BLaER1 treated with 17β-estradiol and CSF1 and Interleukin-3, amounts not matched to agents 10 nM and 100 nM (cell line): ENCODE measurements around the gene CARMIL3.

ENCODE experiments used
- H3K27ac ChIP-seq, 11 experiments: shearing (Covaris generic); formaldehyde crosslinking; 2 replicates each; pipeline ENCODE4 v1.8.1; 2022
- H3K27me3 ChIP-seq, 11 experiments: shearing (Covaris generic); formaldehyde crosslinking; 2 replicates each; pipeline ENCODE4 v1.8.1; 2022
- H3K36me3 ChIP-seq, 11 experiments: shearing (Covaris generic); formaldehyde crosslinking; 2 replicates each; pipeline ENCODE4 v1.8.1; 2022
- H3K4me1 ChIP-seq, 10 experiments: shearing (Covaris generic); formaldehyde crosslinking; 2 replicates each; pipeline ENCODE4 v1.8.1; 2022
- H3K4me2 ChIP-seq, 11 experiments: shearing (Covaris generic); formaldehyde crosslinking; 2 replicates each; pipeline ENCODE4 v1.8.1; 2022
- H3K4me3 ChIP-seq, 10 experiments: shearing (Covaris generic); formaldehyde crosslinking; 2 replicates each; pipeline ENCODE4 v1.8.1; 2022
- H3K9ac ChIP-seq, 11 experiments: shearing (Covaris generic); formaldehyde crosslinking; 2 replicates each; pipeline ENCODE4 v1.8.1; 2022
- H3K9me3 ChIP-seq, 11 experiments: shearing (Covaris generic); formaldehyde crosslinking; replicated peaks in 1 of 11; 2 replicates each; pipeline ENCODE4 v1.8.1; 2022
- H4K20me1 ChIP-seq, 11 experiments: shearing (Covaris generic); formaldehyde crosslinking; 2 replicates each; pipeline ENCODE4 v1.8.1; 2022
- Cebpa-rat ChIP-seq, 11 experiments: shearing (Covaris generic); IDR thresholded peaks; 2 replicates each; pipeline ENCODE4 v1.8.1; 2022

Gene CARMIL3

GRCh38 chr14:24080142-24080530, 28.3 kb downstream of the CARMIL3 start:
- TF ChIP-seq Cebpa-rat (IDR thresholded peaks at IDR 0.05), result no peak
- peaks cover 11 to 61% (median 46%) of the 10 kb centered on the region in 10 experiments; a peak in 19 of 20 replicates for H3K4me1 ChIP-seq
- H3K27ac ChIP-seq, result 0 out of 22 replicates have a peak overlapping the region, but pooled peaks of 1 of the 11 experiments have one; percentile 66
- H3K36me3 ChIP-seq, result no peaks in the 10 kb centered on the region
- peak overlapping the region in 1 of 10 experiments; percentile 68; a peak in 1 of 20 replicates for H3K4me3 ChIP-seq
- H3K9me3 ChIP-seq, result no peaks in the 10 kb centered on the region
- peaks cover 0 to 36% (median 13%) of the 10 kb centered on the region in 11 experiments; a peak in 12 of 22 replicates for H3K27me3 ChIP-seq
- peak overlapping the region in 10 of 11 experiments; percentile 95 to 100 (median 98); a peak in 20 of 22 replicates for H3K4me2 ChIP-seq
- H4K20me1 ChIP-seq, result peaks cover 0 to 9% (median 0%) of the 10 kb centered on the region in 11 experiments; a peak in 2 of 22 replicates
- H3K9ac ChIP-seq, result peak overlapping the region in 1 of 11 experiments; percentile 76; a peak in 3 of 22 replicates

GRCh38 chr14:24080888-24081738, 29.3 kb downstream of the CARMIL3 start:
- peaks cover 0 to 9% (median 0%) of the 10 kb centered on the region in 11 experiments; a peak in 2 of 22 replicates for H4K20me1 ChIP-seq
- TF ChIP-seq Cebpa-rat (IDR thresholded peaks at IDR 0.05), result no peak
- H3K4me3 ChIP-seq, result peak overlapping the region; percentile 64 to 79 (median 68)
- peak overlapping the region in 8 of 11 experiments; percentile 44 to 67 (median 62); a peak in 16 of 22 replicates for H3K27ac ChIP-seq
- no peaks in the 10 kb centered on the region for H3K36me3 ChIP-seq
- peaks cover 7 to 61% (median 43%) of the 10 kb centered on the region in 10 experiments; a peak in 19 of 20 replicates for H3K4me1 ChIP-seq
- H3K9ac ChIP-seq, result peak overlapping the region; percentile 54 to 81 (median 73); a peak in 21 of 22 replicates
- peaks cover 0 to 36% (median 13%) of the 10 kb centered on the region in 11 experiments; a peak in 12 of 22 replicates for H3K27me3 ChIP-seq
- H3K9me3 ChIP-seq, result no peaks in the 10 kb centered on the region
- H3K4me2 ChIP-seq, result peak overlapping the region; percentile 95 to 100 (median 98)

GRCh38 chr14:24081739-24082211, 30.0 kb downstream of the CARMIL3 start:
- H3K9me3 ChIP-seq, result no peaks in the 10 kb centered on the region
- peaks cover 0 to 9% (median 0%) of the 10 kb centered on the region in 11 experiments; a peak in 2 of 22 replicates for H4K20me1 ChIP-seq
- H3K4me2 ChIP-seq, result peak overlapping the region; percentile 95 to 100 (median 98)
- peaks cover 0 to 36% (median 13%) of the 10 kb centered on the region in 11 experiments; a peak in 12 of 22 replicates for H3K27me3 ChIP-seq
- H3K9ac ChIP-seq, result peak overlapping the region in 10 of 11 experiments; percentile 54 to 81 (median 74); a peak in 18 of 22 replicates
- H3K4me1 ChIP-seq, result peaks cover 7 to 61% (median 43%) of the 10 kb centered on the region in 10 experiments; a peak in 19 of 20 replicates
- peak overlapping the region in 4 of 11 experiments; percentile 52 to 67 (median 66); a peak in 4 of 22 replicates for H3K27ac ChIP-seq
- TF ChIP-seq Cebpa-rat (IDR thresholded peaks at IDR 0.05), result no peak
- peak overlapping the region; percentile 64 to 79 (median 68) for H3K4me3 ChIP-seq
- H3K36me3 ChIP-seq, result no peaks in the 10 kb centered on the region

- no peak overlapping the region for H3K4me3 ChIP-seq
- no peak overlapping the region for H3K27ac ChIP-seq
- no peaks in the 10 kb centered on the region for H3K36me3 ChIP-seq
- peaks cover 7 to 60% (median 43%) of the 10 kb centered on the region in 10 experiments; a peak in 19 of 20 replicates for H3K4me1 ChIP-seq
- no peak overlapping the region for H3K9ac ChIP-seq
- no peak for TF ChIP-seq Cebpa-rat (IDR thresholded peaks at IDR 0.05)
- peak overlapping the region in 7 of 11 experiments; percentile 95 to 100 (median 98); a peak in 9 of 22 replicates for H3K4me2 ChIP-seq
- H3K9me3 ChIP-seq, result no peaks in the 10 kb centered on the region
- peaks cover 0 to 9% (median 0%) of the 10 kb centered on the region in 11 experiments; a peak in 2 of 22 replicates for H4K20me1 ChIP-seq
- peaks cover 0 to 36% (median 13%) of the 10 kb centered on the region in 11 experiments; a peak in 12 of 22 replicates for H3K27me3 ChIP-seq
Observed at GRCh38 chr14:24082411-24083080, 30.7 kb downstream of the CARMIL3 start.

GRCh38 chr14:24083462-24083861, 31.7 kb downstream of the CARMIL3 start:
- no peak overlapping the region for H3K9ac ChIP-seq
- no peak overlapping the region for H3K27ac ChIP-seq
- H3K4me3 ChIP-seq, result no peak overlapping the region
- no peaks in the 10 kb centered on the region for H3K36me3 ChIP-seq
- H3K27me3 ChIP-seq, result peaks cover 0 to 36% (median 13%) of the 10 kb centered on the region in 11 experiments; a peak in 12 of 22 replicates
- TF ChIP-seq Cebpa-rat (IDR thresholded peaks at IDR 0.05), result no peak
- no peaks in the 10 kb centered on the region for H3K9me3 ChIP-seq
- H4K20me1 ChIP-seq, result peaks cover 0 to 9% (median 0%) of the 10 kb centered on the region in 11 experiments; a peak in 2 of 22 replicates
- H3K4me1 ChIP-seq, result peaks cover 7 to 51% (median 35%) of the 10 kb centered on the region in 10 experiments; a peak in 19 of 20 replicates
- H3K4me2 ChIP-seq, result no peak overlapping the region

- Histone ChIP-seq H4K20me1 (peaks cover 0 to 9% (median 0%) of the 10 kb centered on the region in 11 experiments; a peak in 2 of 22 replicates), H3K27me3 (peaks cover 0 to 36% (median 13%) of the 10 kb centered on the region in 11 experiments; a peak in 12 of 22 replicates), H3K27ac (no peak overlapping the region), H3K4me2 (peak overlapping the region in 5 of 11 experiments; percentile 3 to 20 (median 5); a peak in 2 of 22 replicates), H3K36me3 (no peaks in the 10 kb centered on the region), H3K4me1 (peaks cover 7 to 41% (median 28%) of the 10 kb centered on the region in 10 experiments; a peak in 19 of 20 replicates), H3K9me3 (no peaks in the 10 kb centered on the region), H3K4me3 (no peak overlapping the region), H3K9ac (no peak overlapping the region)
- TF ChIP-seq Cebpa-rat (IDR thresholded peaks at IDR 0.05), result no peak
Observed at GRCh38 chr14:24084440-24084839, 32.6 kb downstream of the CARMIL3 start.

GRCh38 chr14:24085215-24085614, 33.4 kb downstream of the CARMIL3 start:
- Histone ChIP-seq H3K36me3 (no peaks in the 10 kb centered on the region), H3K9me3 (no peaks in the 10 kb centered on the region), H3K4me1 (peaks cover 7 to 34% (median 21%) of the 10 kb centered on the region in 10 experiments; a peak in 19 of 20 replicates), H3K27me3 (peaks cover 0 to 28% (median 13%) of the 10 kb centered on the region in 11 experiments; a peak in 12 of 22 replicates), H3K27ac (no peak overlapping the region), H4K20me1 (peaks cover 0 to 9% (median 0%) of the 10 kb centered on the region in 11 experiments; a peak in 2 of 22 replicates), H3K4me3 (no peak overlapping the region), H3K4me2 (no peak overlapping the region), H3K9ac (no peak overlapping the region)
- TF ChIP-seq Cebpa-rat (IDR thresholded peaks at IDR 0.05), result no peak
